GM12878 (cell line): Measurements from ENCODE around the gene ICA1. TPM values are rescaled to one million over a fixed set of nuclear protein-coding genes. Genes with fewer than 3 reads are reported as not detected.

Experiments
- CEBPB ChIP-seq, 2 experiments: fragments of 150-350 bp in 1 of 2; IDR thresholded peaks; 2 replicates each; pipeline ENCODE4 v1.6.1; 2012 to 2014; ENCODE audit warnings: low read depth in 2 of 2, low read length in 2 of 2, borderline replicate concordance in 1 of 2, inconsistent platforms in 1 of 2
- CEBPZ ChIP-seq: fragments of 150-350 bp; IDR thresholded peaks from 2 replicates; pipeline ENCODE4 v1.6.1; 2016; ENCODE audit warnings: low read depth, low read length
- FOXK2 ChIP-seq: fragments of 450-650 bp; IDR thresholded peaks from 2 replicates; pipeline ENCODE4 v1.6.1; 2017; ENCODE audit warnings: mild to moderate bottlenecking, moderate library complexity
- HDGF ChIP-seq: fragments of 450-650 bp; IDR thresholded peaks from 2 replicates; pipeline ENCODE4 v1.6.1; 2016; ENCODE audit warnings: antibody characterized with exemption
- KAT2A ChIP-seq: conservative IDR thresholded peaks from 2 replicates; pipeline ENCODE4 v1.6.1; 2011; ENCODE audit warnings: low read depth, low read length; ENCODE audit not compliant: control insufficient read depth
- LARP7 ChIP-seq: fragments of 450-650 bp; IDR thresholded peaks from 2 replicates; pipeline ENCODE4 v1.6.1; 2017; ENCODE audit warnings: mild to moderate bottlenecking
- NFXL1 ChIP-seq: fragments of 450-650 bp; IDR thresholded peaks from 2 replicates; pipeline ENCODE4 v1.6.1; 2017; ENCODE audit warnings: antibody characterized with exemption, mild to moderate bottlenecking, borderline replicate concordance
- PAX5 ChIP-seq: IDR thresholded peaks from 2 replicates; pipeline ENCODE4 v1.6.1; 2011; ENCODE audit warnings: low read depth, low read length, borderline replicate concordance
- PML ChIP-seq: IDR thresholded peaks from 2 replicates; pipeline ENCODE4 v1.6.1; 2012; ENCODE audit warnings: low read length, inconsistent platforms
- SREBF2 ChIP-seq: IDR thresholded peaks from 2 replicates; pipeline ENCODE4 v1.6.1; 2012; ENCODE audit warnings: mild to moderate bottlenecking, low read length
- ZBED1 ChIP-seq: IDR thresholded peaks from 2 replicates; pipeline ENCODE4 v1.6.1; 2016; ENCODE audit warnings: borderline replicate concordance
- ZBTB33 ChIP-seq: fragments of 450-650 bp; IDR thresholded peaks from 2 replicates; pipeline ENCODE4 v1.6.1; 2017; ENCODE audit warnings: mild to moderate bottlenecking
- polyA plus RNA-seq, 11 experiments: library from polyadenylated mRNA; depleted of rRNA in 4 of 11; unstranded in 6 of 11; stranded (reverse) in 5 of 11; fragments of >200 nt; fragmentation: Nextera tagmentation in 4 of 11; fragmentation: Illumina TruSeq in 1 of 11; extraction: Ambion mirVana in 4 of 11; extraction: Trizol in 1 of 11; gene quantifications; 1 replicate in 1 of 11; 2 replicates in 10 of 11; pipeline versions ENCODE4 v1.2.1 to v1.2.3, GENCODE V29; 2011 to 2016; ENCODE audit warnings: inconsistent platforms in 2 of 11, missing spikeins in 2 of 11, low read depth in 1 of 11
- total RNA-seq, 4 experiments: library from RNA; depleted of rRNA in 3 of 4; stranded (reverse); fragments of >200 nt in 3 of 4; fragmentation: Illumina TruSeq in 1 of 4; extraction: Trizol in 1 of 4; gene quantifications; 2 replicates each; pipeline versions ENCODE4 v1.2.1 to v1.2.3, GENCODE V29; 2013 to 2021
- TF ChIP-seq, protein P1 (sequence below): fragments of 450-650 bp; formaldehyde crosslinking; IDR thresholded peaks from 2 replicates; pipeline ENCODE4 v1.4.0; 2020; ENCODE audit warnings: mild to moderate bottlenecking, moderate library complexity
- TF ChIP-seq, protein P2 (sequence below): IDR thresholded peaks from 2 replicates; pipeline ENCODE4 v1.6.1; 2012; ENCODE audit warnings: mild to moderate bottlenecking, low read depth, low read length
- TF ChIP-seq, protein P3 (sequence below): fragments of 450-650 bp; formaldehyde crosslinking; IDR thresholded peaks from 2 replicates; pipeline ENCODE4 v1.5.0; 2022; ENCODE audit warnings: mild to moderate bottlenecking, missing genetic modification characterization

The ICA1 gene
- total and polyA plus RNA-seq, 10 of the 15 experiments (the other 5 are each of a cell fraction or from before 2014, with no cell fraction given) = 1.3 to 35.1 (median 3.3) TPM

DNA sequence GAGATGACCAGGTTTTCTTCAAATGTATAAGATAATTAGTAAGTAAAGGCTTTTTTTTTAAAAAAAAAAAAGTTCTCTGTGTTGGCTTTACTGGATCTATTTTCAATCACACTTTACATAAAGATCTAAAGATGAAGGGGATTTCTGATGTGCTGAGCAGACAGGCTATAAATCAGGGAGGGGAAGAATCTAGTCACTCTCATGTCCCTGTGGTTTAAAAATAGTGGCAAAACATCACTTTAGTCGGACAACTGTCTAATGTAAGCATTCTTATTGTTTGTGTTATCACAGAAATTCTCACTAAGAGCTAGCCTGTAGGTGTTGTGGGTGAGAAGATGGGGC, 132.7 kb downstream of the ICA1 start (continued):
- TF ChIP-seq CEBPB (IDR thresholded peaks at IDR 0.05; ENCODE audit: borderline replicate concordance in 1 of 2, low read depth in 2 of 2, low read length in 2 of 2) (no peak), SREBF2 (no peak), CEBPZ (no peak), KAT2A (no peak), HDGF (no peak), PML (no peak), LARP7 (no peak), FOXK2 (no peak), PAX5 (no peak), ZBTB33 (no peak), NFXL1 (no peak), ZBED1 (no peak)
- TF ChIP-seq, protein P1, sequence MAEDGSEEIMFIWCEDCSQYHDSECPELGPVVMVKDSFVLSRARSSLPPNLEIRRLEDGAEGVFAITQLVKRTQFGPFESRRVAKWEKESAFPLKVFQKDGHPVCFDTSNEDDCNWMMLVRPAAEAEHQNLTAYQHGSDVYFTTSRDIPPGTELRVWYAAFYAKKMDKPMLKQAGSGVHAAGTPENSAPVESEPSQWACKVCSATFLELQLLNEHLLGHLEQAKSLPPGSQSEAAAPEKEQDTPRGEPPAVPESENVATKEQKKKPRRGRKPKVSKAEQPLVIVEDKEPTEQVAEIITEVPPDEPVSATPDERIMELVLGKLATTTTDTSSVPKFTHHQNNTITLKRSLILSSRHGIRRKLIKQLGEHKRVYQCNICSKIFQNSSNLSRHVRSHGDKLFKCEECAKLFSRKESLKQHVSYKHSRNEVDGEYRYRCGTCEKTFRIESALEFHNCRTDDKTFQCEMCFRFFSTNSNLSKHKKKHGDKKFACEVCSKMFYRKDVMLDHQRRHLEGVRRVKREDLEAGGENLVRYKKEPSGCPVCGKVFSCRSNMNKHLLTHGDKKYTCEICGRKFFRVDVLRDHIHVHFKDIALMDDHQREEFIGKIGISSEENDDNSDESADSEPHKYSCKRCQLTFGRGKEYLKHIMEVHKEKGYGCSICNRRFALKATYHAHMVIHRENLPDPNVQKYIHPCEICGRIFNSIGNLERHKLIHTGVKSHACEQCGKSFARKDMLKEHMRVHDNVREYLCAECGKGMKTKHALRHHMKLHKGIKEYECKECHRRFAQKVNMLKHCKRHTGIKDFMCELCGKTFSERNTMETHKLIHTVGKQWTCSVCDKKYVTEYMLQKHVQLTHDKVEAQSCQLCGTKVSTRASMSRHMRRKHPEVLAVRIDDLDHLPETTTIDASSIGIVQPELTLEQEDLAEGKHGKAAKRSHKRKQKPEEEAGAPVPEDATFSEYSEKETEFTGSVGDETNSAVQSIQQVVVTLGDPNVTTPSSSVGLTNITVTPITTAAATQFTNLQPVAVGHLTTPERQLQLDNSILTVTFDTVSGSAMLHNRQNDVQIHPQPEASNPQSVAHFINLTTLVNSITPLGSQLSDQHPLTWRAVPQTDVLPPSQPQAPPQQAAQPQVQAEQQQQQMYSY (CRISPR knock-in tag) = 0 out of 2 replicates have a peak, but pooled peaks have one; percentile 16
- TF ChIP-seq, protein P2, sequence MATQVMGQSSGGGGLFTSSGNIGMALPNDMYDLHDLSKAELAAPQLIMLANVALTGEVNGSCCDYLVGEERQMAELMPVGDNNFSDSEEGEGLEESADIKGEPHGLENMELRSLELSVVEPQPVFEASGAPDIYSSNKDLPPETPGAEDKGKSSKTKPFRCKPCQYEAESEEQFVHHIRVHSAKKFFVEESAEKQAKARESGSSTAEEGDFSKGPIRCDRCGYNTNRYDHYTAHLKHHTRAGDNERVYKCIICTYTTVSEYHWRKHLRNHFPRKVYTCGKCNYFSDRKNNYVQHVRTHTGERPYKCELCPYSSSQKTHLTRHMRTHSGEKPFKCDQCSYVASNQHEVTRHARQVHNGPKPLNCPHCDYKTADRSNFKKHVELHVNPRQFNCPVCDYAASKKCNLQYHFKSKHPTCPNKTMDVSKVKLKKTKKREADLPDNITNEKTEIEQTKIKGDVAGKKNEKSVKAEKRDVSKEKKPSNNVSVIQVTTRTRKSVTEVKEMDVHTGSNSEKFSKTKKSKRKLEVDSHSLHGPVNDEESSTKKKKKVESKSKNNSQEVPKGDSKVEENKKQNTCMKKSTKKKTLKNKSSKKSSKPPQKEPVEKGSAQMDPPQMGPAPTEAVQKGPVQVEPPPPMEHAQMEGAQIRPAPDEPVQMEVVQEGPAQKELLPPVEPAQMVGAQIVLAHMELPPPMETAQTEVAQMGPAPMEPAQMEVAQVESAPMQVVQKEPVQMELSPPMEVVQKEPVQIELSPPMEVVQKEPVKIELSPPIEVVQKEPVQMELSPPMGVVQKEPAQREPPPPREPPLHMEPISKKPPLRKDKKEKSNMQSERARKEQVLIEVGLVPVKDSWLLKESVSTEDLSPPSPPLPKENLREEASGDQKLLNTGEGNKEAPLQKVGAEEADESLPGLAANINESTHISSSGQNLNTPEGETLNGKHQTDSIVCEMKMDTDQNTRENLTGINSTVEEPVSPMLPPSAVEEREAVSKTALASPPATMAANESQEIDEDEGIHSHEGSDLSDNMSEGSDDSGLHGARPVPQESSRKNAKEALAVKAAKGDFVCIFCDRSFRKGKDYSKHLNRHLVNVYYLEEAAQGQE = no peak
- TF ChIP-seq, protein P3, sequence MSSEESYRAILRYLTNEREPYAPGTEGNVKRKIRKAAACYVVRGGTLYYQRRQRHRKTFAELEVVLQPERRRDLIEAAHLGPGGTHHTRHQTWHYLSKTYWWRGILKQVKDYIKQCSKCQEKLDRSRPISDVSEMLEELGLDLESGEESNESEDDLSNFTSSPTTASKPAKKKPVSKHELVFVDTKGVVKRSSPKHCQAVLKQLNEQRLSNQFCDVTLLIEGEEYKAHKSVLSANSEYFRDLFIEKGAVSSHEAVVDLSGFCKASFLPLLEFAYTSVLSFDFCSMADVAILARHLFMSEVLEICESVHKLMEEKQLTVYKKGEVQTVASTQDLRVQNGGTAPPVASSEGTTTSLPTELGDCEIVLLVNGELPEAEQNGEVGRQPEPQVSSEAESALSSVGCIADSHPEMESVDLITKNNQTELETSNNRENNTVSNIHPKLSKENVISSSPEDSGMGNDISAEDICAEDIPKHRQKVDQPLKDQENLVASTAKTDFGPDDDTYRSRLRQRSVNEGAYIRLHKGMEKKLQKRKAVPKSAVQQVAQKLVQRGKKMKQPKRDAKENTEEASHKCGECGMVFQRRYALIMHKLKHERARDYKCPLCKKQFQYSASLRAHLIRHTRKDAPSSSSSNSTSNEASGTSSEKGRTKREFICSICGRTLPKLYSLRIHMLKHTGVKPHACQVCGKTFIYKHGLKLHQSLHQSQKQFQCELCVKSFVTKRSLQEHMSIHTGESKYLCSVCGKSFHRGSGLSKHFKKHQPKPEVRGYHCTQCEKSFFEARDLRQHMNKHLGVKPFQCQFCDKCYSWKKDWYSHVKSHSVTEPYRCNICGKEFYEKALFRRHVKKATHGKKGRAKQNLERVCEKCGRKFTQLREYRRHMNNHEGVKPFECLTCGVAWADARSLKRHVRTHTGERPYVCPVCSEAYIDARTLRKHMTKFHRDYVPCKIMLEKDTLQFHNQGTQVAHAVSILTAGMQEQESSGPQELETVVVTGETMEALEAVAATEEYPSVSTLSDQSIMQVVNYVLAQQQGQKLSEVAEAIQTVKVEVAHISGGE = no peak
